Measurements from ENCODE around the gene PITPNC1. TPM values are rescaled to one million over a fixed set of nuclear protein-coding genes. Genes with fewer than 3 reads are reported as not detected.

PITPNC1 gene
- total RNA-seq, 1 donor from 2014 or later = 25.4 TPM

- Histone ChIP-seq H3K4me1 (peaks cover 37% of the 10 kb centered on the region), H3K4me3 (no peak overlapping the region), H3K27me3 (no peaks in the 10 kb centered on the region), H3K27ac (no peak overlapping the region), H3K36me3 (no peaks in the 10 kb centered on the region), H3K9me3 (no peaks in the 10 kb centered on the region)
- no peak for ATAC-seq
- no peak for TF ChIP-seq CTCF (IDR thresholded peaks at IDR 0.05)
- intact Hi-C loops (cut with DNase I) = no loop called here
- DNase-seq = no peak
Measured at GRCh38 chr17:67519801-67520251, 142.7 kb downstream of the PITPNC1 start.

- peak; percentile 87 for ATAC-seq
- TF ChIP-seq CTCF (IDR thresholded peaks at IDR 0.05) = no peak
Measured at GRCh38 chr17:67520252-67520906, 143.3 kb downstream of the PITPNC1 start.

GRCh38 chr17:67520916-67521774 lies 144.1 kb downstream of the PITPNC1 start:
- H3K4me1 ChIP-seq = peaks cover 24% of the 10 kb centered on the region
- intact Hi-C loops (cut with DNase I) = no loop called here
- DNase-seq (no peak), ATAC-seq (peak; percentile 71)
- no peak overlapping the region for H3K27ac ChIP-seq
- no peak for TF ChIP-seq CTCF (IDR thresholded peaks at IDR 0.05)
- no peaks in the 10 kb centered on the region for H3K27me3 ChIP-seq
- no peaks in the 10 kb centered on the region for H3K36me3 ChIP-seq
- no peaks in the 10 kb centered on the region for H3K9me3 ChIP-seq
- no peak overlapping the region for H3K4me3 ChIP-seq

More at GRCh38 chr17:67520252-67520906, 143.3 kb downstream of the PITPNC1 start:
- Histone ChIP-seq H3K9me3 (no peaks in the 10 kb centered on the region), H3K27me3 (no peaks in the 10 kb centered on the region), H3K4me1 (peaks cover 32% of the 10 kb centered on the region), H3K36me3 (no peaks in the 10 kb centered on the region), H3K4me3 (peak overlapping the region; percentile 24), H3K27ac (no peak overlapping the region)
- intact Hi-C loops (cut with DNase I) = no loop called here
- no peak for DNase-seq

- ATAC-seq = no peak
- no peaks in the 10 kb centered on the region for H3K9me3 ChIP-seq
- intact Hi-C loops (cut with DNase I) = no loop called here
- peaks cover 23% of the 10 kb centered on the region for H3K4me1 ChIP-seq
- H3K4me3 ChIP-seq = no peak overlapping the region
- no peak overlapping the region for H3K27ac ChIP-seq
- no peaks in the 10 kb centered on the region for H3K27me3 ChIP-seq
- no peaks in the 10 kb centered on the region for H3K36me3 ChIP-seq
- no peak for TF ChIP-seq CTCF (IDR thresholded peaks at IDR 0.05)
- DNase-seq = no peak
Measured at GRCh38 chr17:67521775-67522069, 144.6 kb downstream of the PITPNC1 start.

GRCh38 chr17:67523101-67523500 lies 146.0 kb downstream of the PITPNC1 start:
- intact Hi-C loops (cut with DNase I) = no loop called here

More at GRCh38 chr17:67523101-67523500, 146.0 kb downstream of the PITPNC1 start:
- Histone ChIP-seq H3K4me3 (no peak overlapping the region), H3K27ac (no peak overlapping the region), H3K27me3 (no peaks in the 10 kb centered on the region), H3K36me3 (no peaks in the 10 kb centered on the region), H3K9me3 (no peaks in the 10 kb centered on the region), H3K4me1 (peaks cover 23% of the 10 kb centered on the region)
- no peak for ATAC-seq
- DNase-seq = no peak
- TF ChIP-seq CTCF (IDR thresholded peaks at IDR 0.05) = no peak

All from upper lobe of right lung (tissue), 1 donor.